Activated T-cell treated with anti-CD3 and anti-CD28 coated beads, Interleukin-2, amount 50 U/mL, for 24 hours (primary cell): ENCODE measurements around the gene TOB1.

Source experiments
- DNase-seq: peaks from one replicate; pipeline ENCODE4 v3.0.0-alpha.2; 2020
- H3K27ac Mint-ChIP-seq: 2 replicates; pipeline ENCODE4 v1.8.0; 2020; ENCODE audit warnings: mild to moderate bottlenecking, mixed read lengths
- H3K27me3 Mint-ChIP-seq: 2 replicates; pipeline ENCODE4 v1.8.0; 2020; ENCODE audit warnings: mixed read lengths
- H3K36me3 Mint-ChIP-seq: 2 replicates; pipeline ENCODE4 v1.8.0; 2020; ENCODE audit warnings: low read depth, mixed read lengths
- H3K4me1 Mint-ChIP-seq: 2 replicates; pipeline ENCODE4 v1.8.0; 2020; ENCODE audit warnings: low read depth, mixed read lengths
- H3K4me3 Mint-ChIP-seq: 2 replicates; pipeline ENCODE4 v1.8.0; 2020; ENCODE audit warnings: mild to moderate bottlenecking, moderate library complexity, mixed read lengths
- H3K9me3 Mint-ChIP-seq: 2 replicates; pipeline ENCODE4 v1.8.0; 2020; ENCODE audit warnings: mixed read lengths

TOB1 gene

GRCh38 chr17:50850640-50851039, 15.5 kb downstream of the TOB1 start:
- DNase-seq, result no peak
- Mint-ChIP-seq H3K4me3 (no peak overlapping the region), H3K27ac (no peak overlapping the region), H3K9me3 (no peaks in the 10 kb centered on the region), H3K4me1 (peaks cover 14% of the 10 kb centered on the region), H3K36me3 (no peaks in the 10 kb centered on the region), H3K27me3 (no peaks in the 10 kb centered on the region)

GRCh38 chr17:50848711-50849110, 17.4 kb downstream of the TOB1 start:
- H3K9me3 Mint-ChIP-seq, result no peaks in the 10 kb centered on the region
- no peaks in the 10 kb centered on the region for H3K36me3 Mint-ChIP-seq
- H3K27ac Mint-ChIP-seq, result no peak overlapping the region
- H3K4me3 Mint-ChIP-seq, result no peak overlapping the region
- peaks cover 14% of the 10 kb centered on the region for H3K4me1 Mint-ChIP-seq
- DNase-seq, result no peak
- no peaks in the 10 kb centered on the region for H3K27me3 Mint-ChIP-seq

- H3K27ac Mint-ChIP-seq, result no peak overlapping the region
Measured at GRCh38 chr17:50848039-50848438, 18.1 kb downstream of the TOB1 start.

GRCh38 chr17:50847566-50847965, 18.6 kb downstream of the TOB1 start:
- Mint-ChIP-seq H3K9me3 (no peaks in the 10 kb centered on the region), H3K27ac (no peak overlapping the region), H3K36me3 (no peaks in the 10 kb centered on the region), H3K27me3 (no peaks in the 10 kb centered on the region), H3K4me3 (no peak overlapping the region), H3K4me1 (peaks cover 12% of the 10 kb centered on the region)
- DNase-seq, result no peak

More at GRCh38 chr17:50848039-50848438, 18.1 kb downstream of the TOB1 start:
- H3K27me3 Mint-ChIP-seq, result no peaks in the 10 kb centered on the region
- H3K9me3 Mint-ChIP-seq, result no peaks in the 10 kb centered on the region
- H3K36me3 Mint-ChIP-seq, result no peaks in the 10 kb centered on the region
- DNase-seq, result no peak
- H3K4me3 Mint-ChIP-seq, result no peak overlapping the region
- H3K4me1 Mint-ChIP-seq, result peaks cover 14% of the 10 kb centered on the region

- no peaks in the 10 kb centered on the region for H3K4me1 Mint-ChIP-seq
- no peak overlapping the region for H3K4me3 Mint-ChIP-seq
- DNase-seq, result no peak
Measured at GRCh38 chr17:50845240-50846147, 20.7 kb downstream of the TOB1 start.

GRCh38 chr17:50844117-50844700, 21.9 kb downstream of the TOB1 start:
- Mint-ChIP-seq H3K9me3 (no peaks in the 10 kb centered on the region), H3K27ac (no peak overlapping the region)

More at GRCh38 chr17:50845240-50846147, 20.7 kb downstream of the TOB1 start:
- no peaks in the 10 kb centered on the region for H3K9me3 Mint-ChIP-seq
- no peaks in the 10 kb centered on the region for H3K36me3 Mint-ChIP-seq
- H3K27ac Mint-ChIP-seq, result no peak overlapping the region
- H3K27me3 Mint-ChIP-seq, result no peaks in the 10 kb centered on the region

GRCh38 chr17:50843150-50843905, 22.8 kb downstream of the TOB1 start:
- Mint-ChIP-seq H3K4me3 (no peak overlapping the region), H3K27ac (no peak overlapping the region), H3K9me3 (no peaks in the 10 kb centered on the region), H3K4me1 (no peaks in the 10 kb centered on the region), H3K36me3 (no peaks in the 10 kb centered on the region), H3K27me3 (no peaks in the 10 kb centered on the region)
- no peak for DNase-seq

More at GRCh38 chr17:50844117-50844700, 21.9 kb downstream of the TOB1 start:
- H3K27me3 Mint-ChIP-seq, result no peaks in the 10 kb centered on the region
- no peaks in the 10 kb centered on the region for H3K36me3 Mint-ChIP-seq
- H3K4me1 Mint-ChIP-seq, result no peaks in the 10 kb centered on the region
- no peak overlapping the region for H3K4me3 Mint-ChIP-seq
- DNase-seq, result no peak

- Mint-ChIP-seq H3K4me1 (no peaks in the 10 kb centered on the region), H3K27me3 (no peaks in the 10 kb centered on the region), H3K27ac (no peak overlapping the region), H3K36me3 (no peaks in the 10 kb centered on the region), H3K9me3 (no peaks in the 10 kb centered on the region), H3K4me3 (no peak overlapping the region)
- no peak for DNase-seq
Measured at GRCh38 chr17:50842506-50843149, 23.5 kb downstream of the TOB1 start.

- no peak overlapping the region for H3K4me3 Mint-ChIP-seq
Measured at GRCh38 chr17:50841949-50842354, 24.2 kb downstream of the TOB1 start.

GRCh38 chr17:50841277-50841948, 24.7 kb downstream of the TOB1 start:
- Mint-ChIP-seq H3K27ac (no peak overlapping the region), H3K27me3 (no peaks in the 10 kb centered on the region), H3K4me1 (no peaks in the 10 kb centered on the region), H3K36me3 (no peaks in the 10 kb centered on the region), H3K4me3 (no peak overlapping the region), H3K9me3 (no peaks in the 10 kb centered on the region)
- DNase-seq, result no peak

More at GRCh38 chr17:50841949-50842354, 24.2 kb downstream of the TOB1 start:
- peak; percentile 65 for DNase-seq
- Mint-ChIP-seq H3K27ac (no peak overlapping the region), H3K9me3 (no peaks in the 10 kb centered on the region), H3K4me1 (no peaks in the 10 kb centered on the region), H3K27me3 (no peaks in the 10 kb centered on the region), H3K36me3 (no peaks in the 10 kb centered on the region)

GRCh38 chr17:50840311-50840851, 25.8 kb downstream of the TOB1 start:
- H3K4me1 Mint-ChIP-seq, result peaks cover 2% of the 10 kb centered on the region
- no peaks in the 10 kb centered on the region for H3K36me3 Mint-ChIP-seq
- H3K9me3 Mint-ChIP-seq, result no peaks in the 10 kb centered on the region
- H3K27me3 Mint-ChIP-seq, result peaks cover 3% of the 10 kb centered on the region
- no peak overlapping the region for H3K4me3 Mint-ChIP-seq
- H3K27ac Mint-ChIP-seq, result no peak overlapping the region
- peak; percentile 21 for DNase-seq

GRCh38 chr17:50839591-50840310, 26.4 kb downstream of the TOB1 start:
- H3K36me3 Mint-ChIP-seq, result no peaks in the 10 kb centered on the region
- peaks cover 2% of the 10 kb centered on the region for H3K4me1 Mint-ChIP-seq
- peaks cover 10% of the 10 kb centered on the region for H3K27me3 Mint-ChIP-seq
- no peaks in the 10 kb centered on the region for H3K9me3 Mint-ChIP-seq
- no peak overlapping the region for H3K4me3 Mint-ChIP-seq
- peak; percentile 13 for DNase-seq
- no peak overlapping the region for H3K27ac Mint-ChIP-seq
